ENCODE measurements around the gene NBDY.

DNA sequence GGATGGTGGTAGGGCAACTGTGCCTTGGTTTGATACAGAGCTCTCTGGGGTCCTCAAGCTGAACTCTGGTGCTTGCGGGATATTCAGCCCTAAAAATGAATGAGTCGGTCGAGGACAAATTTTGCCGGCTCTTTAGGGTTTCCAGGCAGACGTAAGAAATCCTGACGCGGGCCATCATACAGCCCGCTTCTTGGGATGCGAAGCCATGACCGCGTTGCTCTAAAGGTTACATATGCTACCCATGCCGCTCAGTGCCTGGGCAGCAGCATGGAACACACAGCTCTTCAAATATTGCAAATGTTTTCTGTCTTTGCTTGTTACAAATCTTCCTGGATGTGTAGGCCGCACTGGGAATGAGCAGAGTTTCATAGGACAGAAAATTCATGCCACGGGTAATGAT is 55.6 kb downstream of the NBDY start:
- no peak for TF ChIP-seq POLR2A (IDR thresholded peaks at IDR 0.05)
- TF ChIP-seq, protein P1, sequence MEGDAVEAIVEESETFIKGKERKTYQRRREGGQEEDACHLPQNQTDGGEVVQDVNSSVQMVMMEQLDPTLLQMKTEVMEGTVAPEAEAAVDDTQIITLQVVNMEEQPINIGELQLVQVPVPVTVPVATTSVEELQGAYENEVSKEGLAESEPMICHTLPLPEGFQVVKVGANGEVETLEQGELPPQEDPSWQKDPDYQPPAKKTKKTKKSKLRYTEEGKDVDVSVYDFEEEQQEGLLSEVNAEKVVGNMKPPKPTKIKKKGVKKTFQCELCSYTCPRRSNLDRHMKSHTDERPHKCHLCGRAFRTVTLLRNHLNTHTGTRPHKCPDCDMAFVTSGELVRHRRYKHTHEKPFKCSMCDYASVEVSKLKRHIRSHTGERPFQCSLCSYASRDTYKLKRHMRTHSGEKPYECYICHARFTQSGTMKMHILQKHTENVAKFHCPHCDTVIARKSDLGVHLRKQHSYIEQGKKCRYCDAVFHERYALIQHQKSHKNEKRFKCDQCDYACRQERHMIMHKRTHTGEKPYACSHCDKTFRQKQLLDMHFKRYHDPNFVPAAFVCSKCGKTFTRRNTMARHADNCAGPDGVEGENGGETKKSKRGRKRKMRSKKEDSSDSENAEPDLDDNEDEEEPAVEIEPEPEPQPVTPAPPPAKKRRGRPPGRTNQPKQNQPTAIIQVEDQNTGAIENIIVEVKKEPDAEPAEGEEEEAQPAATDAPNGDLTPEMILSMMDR (IDR thresholded peaks at IDR 0.05): no peak

All from uterus (tissue), 2 donors.